HG02763 (cell line): Measurements from ENCODE around the gene MERTK.

Source experiments
- ATAC-seq: cut with Tn5 transposase; IDR thresholded peaks from one replicate; pipeline ENCODE4 v1.9.1; 2021; ENCODE audit warnings: mild to moderate bottlenecking, moderate library complexity; ENCODE audit not compliant: unreplicated experiment

Gene MERTK

GRCh38 chr2:111975819-111976218, 77.4 kb downstream of the MERTK start:
- ATAC-seq: no peak

DNA sequence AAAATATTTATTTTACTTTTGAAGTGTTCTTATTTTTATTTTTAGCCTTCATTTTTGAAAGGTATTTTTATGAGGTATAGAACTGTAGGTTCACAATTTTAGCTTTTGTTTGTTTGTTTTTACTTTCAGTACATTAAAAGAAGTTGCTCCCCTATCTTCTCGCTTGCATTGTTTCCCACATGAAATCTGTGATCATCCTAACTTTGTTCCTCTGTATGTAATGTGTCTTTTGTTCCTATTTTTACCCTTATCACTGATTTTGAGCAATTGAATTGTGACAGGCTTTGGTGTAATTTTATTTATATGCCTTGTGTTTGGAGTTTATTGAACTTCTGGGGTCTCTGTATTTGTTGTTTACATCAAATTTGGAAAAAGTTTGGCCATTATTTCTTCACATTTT, 78.8 kb downstream of the MERTK start:
- no peak for ATAC-seq

GRCh38 chr2:111978452-111979170, 80.2 kb downstream of the MERTK start:
- no peak for ATAC-seq

GRCh38 chr2:111981666-111982065, 83.3 kb downstream of the MERTK start:
- ATAC-seq: no peak

DNA sequence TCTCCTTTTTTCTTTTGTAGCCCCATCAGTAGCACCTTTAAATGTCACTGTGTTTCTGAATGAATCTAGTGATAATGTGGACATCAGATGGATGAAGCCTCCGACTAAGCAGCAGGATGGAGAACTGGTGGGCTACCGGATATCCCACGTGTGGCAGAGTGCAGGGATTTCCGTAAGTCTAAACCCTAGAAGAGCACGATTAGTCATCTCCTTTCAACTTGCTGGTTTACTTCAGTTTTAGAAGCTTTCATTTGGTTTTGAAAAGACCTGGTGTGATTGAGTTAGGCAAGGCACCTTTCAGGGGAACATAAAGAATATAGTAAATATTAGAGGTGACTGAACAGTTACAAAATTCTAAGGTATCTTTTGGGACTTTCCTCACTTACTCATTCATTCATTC, 84.4 kb downstream of the MERTK start:
- ATAC-seq: no peak

DNA sequence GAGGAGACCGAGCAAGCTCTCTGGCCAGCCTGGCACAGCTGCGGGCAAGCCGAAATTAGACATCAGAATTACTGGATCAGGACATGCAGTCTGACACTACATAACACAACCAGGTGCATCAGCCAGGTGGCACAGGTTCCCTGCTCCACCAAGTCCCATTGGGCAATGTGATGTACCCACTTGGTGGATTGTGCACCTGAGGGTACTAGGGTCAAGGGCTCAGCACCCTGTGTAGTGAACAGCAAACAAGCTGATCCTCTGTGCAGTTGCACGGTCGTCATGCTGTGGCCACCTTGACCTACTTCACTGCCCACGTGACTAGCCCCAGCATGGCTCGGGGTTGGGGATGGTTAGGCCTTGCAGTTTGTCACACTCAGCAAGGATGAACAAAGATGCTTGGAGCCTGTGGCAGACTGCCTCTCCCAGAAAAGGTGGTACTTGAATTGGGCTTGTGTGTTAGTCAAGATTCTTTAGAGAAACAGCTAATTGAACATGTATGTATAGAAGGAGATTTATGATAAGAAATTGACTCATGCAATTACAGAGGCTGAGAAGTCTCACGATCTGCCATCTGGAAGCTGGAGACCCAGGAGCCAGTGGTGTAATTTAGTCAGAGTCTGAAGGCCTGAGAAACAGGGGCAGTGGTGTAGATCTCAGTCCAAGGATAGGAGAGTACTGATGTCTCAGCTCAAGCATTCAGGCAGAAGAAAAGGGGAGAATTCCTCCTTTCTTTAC, 85.2 kb downstream of the MERTK start:
- ATAC-seq: no peak

DNA sequence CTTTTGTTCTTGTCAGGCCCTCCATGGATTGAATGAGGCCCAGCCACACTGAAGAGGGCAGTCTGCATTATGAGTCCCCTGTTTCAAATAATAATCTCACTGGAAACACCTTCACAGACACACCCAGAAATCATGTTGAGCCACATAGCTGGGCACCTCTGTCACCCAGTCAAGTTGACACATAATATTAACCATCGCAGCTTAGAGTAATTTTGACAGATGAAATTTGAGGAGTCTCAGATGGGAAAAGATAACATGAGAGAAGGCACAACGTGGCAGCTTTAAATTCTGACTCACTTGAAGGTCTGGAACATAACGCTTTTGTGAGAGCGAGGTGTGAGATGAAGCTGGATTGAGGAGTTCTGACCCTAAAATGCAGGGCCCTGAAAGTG, 85.8 kb downstream of the MERTK start:
- ATAC-seq: no peak

- ATAC-seq: no peak
Measured at GRCh38 chr2:111985514-111985913, 87.1 kb downstream of the MERTK start.

GRCh38 chr2:111986116-111986900, 87.9 kb downstream of the MERTK start:
- ATAC-seq: no peak

GRCh38 chr2:111990375-111990774, 92.0 kb downstream of the MERTK start:
- no peak for ATAC-seq

- no peak for ATAC-seq
Measured at GRCh38 chr2:111990856-111991255, 92.4 kb downstream of the MERTK start.

DNA sequence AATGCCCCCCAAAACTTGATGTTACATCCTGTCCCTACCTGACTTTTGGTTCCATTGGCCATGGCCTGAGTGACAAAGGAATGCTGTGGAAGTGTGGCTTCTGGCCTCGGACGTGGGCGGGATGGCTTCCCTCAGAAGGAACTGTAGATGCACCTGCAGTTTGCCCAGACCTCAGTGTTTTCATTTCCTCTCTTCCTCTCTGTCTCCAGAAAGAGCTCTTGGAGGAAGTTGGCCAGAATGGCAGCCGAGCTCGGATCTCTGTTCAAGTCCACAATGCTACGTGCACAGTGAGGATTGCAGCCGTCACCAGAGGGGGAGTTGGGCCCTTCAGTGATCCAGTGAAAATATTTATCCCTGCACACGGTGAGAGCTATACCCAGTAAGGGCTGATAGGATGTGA, 95.6 kb downstream of the MERTK start:
- ATAC-seq: no peak

DNA sequence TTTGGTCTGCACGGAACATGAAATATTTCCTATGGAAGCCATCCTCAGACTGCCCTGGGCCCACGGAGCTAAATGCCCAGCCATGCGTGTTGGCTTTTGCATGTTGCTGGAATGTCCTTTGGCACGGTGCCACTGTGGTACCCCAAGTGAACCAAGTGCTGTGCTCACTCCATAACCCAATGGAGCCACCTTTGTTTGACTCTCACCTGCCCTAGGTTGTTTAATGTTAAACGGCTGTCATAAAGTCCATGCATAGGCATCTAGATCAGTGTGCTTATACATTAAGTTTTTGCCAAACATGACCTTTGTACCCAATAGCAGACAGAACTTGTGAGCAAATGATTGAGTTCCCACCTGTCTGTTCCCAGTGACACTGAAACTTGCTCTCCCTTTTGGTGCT, 96.7 kb downstream of the MERTK start:
- ATAC-seq: no peak

- no peak for ATAC-seq
Measured at GRCh38 chr2:111999809-112000208, 101.4 kb downstream of the MERTK start.

DNA sequence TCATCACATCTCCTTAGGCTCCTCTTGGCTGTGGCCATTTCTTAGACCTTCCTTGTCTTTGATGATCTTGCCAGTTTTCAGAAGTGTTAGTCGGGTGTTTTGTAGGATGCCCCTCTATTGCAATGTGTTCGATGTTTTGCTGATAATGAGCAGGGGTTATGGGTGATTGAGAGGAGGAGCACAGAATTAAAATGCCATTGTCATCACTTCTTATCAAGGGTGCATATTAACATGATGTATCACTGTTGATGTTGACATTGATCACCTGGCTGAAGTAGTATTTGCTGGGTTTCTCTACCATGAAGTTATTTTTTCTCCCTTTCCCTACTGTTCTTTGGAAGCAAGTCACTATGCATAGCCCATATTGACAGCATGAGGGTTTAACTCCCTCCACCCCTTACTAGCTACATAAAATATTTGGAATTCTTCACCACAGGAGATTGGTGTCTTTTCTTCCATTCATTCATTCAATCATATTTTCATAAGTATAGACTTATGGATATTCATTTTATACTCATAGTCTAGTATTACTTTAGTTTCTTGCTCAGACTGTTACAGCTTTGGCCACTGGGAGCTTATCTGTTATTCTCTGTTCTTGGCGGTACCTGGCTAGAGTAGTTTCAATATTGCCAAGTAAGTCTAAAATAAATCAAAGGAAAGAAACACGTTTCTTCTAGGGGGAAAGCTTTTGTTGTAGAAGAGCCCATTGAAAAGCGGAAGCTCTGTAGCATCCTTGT, 102.2 kb downstream of the MERTK start:
- ATAC-seq: no peak

- ATAC-seq: no peak
Measured at GRCh38 chr2:112001136-112001715, 102.8 kb downstream of the MERTK start.

- no peak for ATAC-seq
Measured at GRCh38 chr2:112001942-112002341, 103.5 kb downstream of the MERTK start.

- no peak for ATAC-seq
Measured at GRCh38 chr2:112003576-112004252, 105.3 kb downstream of the MERTK start.

DNA sequence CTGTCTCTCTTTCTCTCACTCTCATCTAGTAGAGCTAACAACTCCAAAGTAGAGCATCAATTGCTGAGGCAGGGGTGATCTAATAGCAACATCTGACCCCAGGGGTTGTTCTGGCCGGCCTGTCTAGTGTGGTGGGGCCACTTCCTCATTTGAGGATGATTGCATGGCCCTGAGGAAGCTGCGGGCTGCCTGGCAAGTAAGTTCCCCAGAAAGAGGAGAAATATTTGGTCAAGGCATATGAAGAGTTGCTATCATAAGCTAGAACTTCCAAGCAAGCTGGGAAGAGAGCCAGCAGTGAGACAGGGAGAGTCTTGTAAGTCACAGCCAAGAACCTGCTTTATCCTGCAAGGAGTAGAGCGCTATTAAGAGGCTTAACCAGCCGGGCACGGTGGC, 105.8 kb downstream of the MERTK start:
- peak; percentile 55 for ATAC-seq

- ATAC-seq: no peak
Measured at GRCh38 chr2:112005406-112006075, 107.1 kb downstream of the MERTK start.
